Activated CD4-positive, alpha-beta T cell treated with anti-CD3 and anti-CD28 coated beads for 4 hours (primary cell): Measurements from ENCODE around the gene RGPD8.
A peak's percentile ranks its signal among the peaks of the same experiment; 100 is the strongest.
"Not testable (repeated sequence)": the region's sequence is repeated elsewhere in the genome, so short reads cannot be mapped to it uniquely, and the experiment has no call there.

Experiments used
- DNase-seq, 2 donors: peaks; one replicate each; pipeline ENCODE4 v3.0.0-alpha.2; 2020

Gene RGPD8

GRCh38 chr2:112434890-112435715 lies 1.7 kb upstream of the RGPD8 start:
- not testable (repeated sequence) for DNase-seq

- no peak for DNase-seq
Measured at GRCh38 chr2:112433932-112434730, 686 bp upstream of the RGPD8 start.

GRCh38 chr2:112432735-112433479 lies 538 bp downstream of the RGPD8 start:
- peak in 1 of 2 donors; percentile 12 for DNase-seq

DNA sequence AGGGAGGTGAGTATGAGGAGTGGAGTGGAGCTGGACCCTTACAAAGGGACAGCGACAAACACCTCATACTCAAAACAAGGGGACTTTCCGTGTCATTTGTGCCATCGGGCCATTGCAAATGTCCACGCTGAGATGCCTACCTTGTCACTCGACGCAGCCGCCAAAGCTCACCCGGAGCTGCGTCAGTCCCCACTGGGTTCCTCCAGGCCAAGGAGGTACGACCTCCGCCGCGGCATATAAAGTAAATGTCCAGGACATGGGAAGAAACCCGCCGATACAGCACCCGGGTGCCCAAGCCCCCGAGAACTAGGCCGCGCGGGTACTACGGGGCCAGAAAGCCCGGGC lies 1.1 kb downstream of the RGPD8 start:
- not testable (repeated sequence) for DNase-seq

DNA sequence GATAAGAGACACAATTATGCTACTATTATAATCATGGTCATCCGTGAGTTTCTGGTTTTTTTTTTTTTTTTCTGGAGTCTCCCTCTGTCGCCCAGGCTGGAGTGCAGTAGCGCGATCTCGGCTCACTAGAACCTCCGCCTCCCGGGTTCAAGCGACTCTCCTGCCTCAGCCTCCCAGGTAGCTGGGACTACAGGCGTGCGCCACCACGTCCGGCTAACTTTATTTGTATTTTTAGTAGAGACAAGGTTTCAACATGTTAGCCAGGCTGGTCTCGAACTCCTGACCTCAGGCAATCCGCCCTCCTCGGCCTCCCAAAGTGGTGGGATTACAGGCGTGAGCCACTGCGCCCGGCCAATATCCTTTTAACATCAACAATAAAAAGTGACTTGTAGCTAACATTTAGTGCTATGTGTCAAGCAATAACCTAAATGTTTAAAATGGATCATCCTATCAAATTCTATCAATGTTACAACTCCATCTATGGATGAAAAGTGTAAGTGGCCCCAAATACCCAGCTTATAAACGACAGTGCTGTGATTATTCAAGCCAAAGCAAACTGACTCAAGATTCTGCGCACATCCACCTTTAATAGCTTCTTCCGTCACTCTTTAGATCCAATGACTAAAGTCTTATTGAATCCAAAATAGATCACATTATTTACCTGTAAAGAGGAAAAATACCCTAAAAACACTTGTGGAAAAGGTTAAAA lies 1.7 kb downstream of the RGPD8 start:
- DNase-seq: not testable (repeated sequence)

DNA sequence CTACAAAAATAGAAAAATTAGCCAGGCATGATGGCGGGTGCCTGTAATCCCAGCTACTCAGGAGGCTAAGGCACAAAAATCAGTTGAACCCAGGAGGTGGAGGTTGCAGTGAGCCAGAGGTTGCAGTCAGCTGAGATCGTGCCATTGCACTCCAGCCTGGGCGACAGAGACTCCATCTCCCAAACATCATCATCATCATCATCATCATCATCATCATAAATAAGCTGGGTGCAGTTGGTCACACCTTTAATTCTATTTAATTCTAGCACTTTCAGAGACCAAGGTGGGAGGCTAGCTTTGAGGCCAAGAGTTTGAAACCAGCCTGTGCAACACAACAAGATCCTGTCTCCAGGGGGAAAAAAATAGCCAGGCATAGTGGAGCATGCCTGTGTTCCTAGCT lies 8.9 kb downstream of the RGPD8 start:
- DNase-seq: not testable (repeated sequence)

- not testable (repeated sequence) for DNase-seq
Measured at GRCh38 chr2:112416860-112417259, 16.6 kb downstream of the RGPD8 start.

- DNase-seq: not testable (repeated sequence)
Measured at GRCh38 chr2:112360055-112360454, 73.4 kb downstream of the RGPD8 start.

DNA sequence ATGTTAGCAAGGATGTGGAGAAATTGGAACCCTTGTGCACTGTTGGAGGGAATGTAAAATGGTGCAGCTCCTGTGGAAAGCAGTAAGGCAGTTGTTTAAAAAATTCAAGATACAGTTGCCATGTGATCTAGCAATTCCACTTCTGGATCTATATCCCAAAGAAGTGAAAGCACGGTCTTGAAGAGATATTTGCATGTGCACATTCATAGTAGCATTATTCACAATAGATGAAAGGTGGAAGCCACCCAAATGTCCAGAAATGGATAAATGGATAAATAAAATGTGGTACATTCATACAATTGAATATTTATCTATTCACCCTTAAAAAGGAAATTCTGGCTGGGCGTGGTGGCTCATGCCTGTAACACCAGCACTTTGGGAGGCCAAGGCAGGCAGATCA lies 79.1 kb downstream of the RGPD8 start:
- not testable (repeated sequence) for DNase-seq

DNA sequence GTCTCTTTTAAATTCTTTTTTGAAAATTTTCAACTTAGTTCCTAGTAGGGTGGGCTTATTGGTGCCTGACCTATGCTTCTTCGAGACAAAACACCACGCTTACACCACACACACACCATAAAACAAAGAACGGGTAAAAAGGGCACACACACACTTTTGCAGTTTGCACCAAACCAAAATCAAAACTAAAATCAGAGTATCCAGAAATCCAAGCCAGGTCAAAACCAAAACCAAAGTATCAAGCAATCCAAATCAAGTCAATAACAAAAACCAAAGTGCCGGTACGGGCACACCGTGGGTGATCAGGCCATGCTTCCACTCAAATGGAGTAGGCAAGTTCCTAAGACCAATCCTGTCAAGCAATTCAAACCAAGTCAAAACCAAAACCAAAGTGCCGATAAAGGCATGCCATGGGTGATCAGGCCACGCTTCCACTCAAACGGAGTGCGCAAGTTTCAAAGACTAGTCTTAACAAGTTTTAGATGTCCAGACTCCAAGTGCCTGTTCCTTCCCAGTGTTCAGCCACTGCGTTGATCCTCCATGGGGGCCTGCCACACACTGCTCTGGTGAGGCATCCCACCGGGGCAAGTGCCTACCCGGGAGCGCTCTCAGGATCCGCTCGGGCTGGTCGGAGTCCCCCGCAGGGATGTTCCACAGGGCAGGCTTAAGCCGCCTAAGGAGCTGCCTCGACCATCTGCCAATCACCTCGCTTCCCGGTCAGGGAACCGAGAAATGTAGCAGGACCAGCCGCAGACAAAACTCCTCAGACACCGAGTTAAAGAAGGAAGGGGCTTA lies 80.4 kb downstream of the RGPD8 start:
- not testable (repeated sequence) for DNase-seq

- DNase-seq: not testable (repeated sequence)
Measured at GRCh38 chr2:112352292-112352691, 81.2 kb downstream of the RGPD8 start.

DNA sequence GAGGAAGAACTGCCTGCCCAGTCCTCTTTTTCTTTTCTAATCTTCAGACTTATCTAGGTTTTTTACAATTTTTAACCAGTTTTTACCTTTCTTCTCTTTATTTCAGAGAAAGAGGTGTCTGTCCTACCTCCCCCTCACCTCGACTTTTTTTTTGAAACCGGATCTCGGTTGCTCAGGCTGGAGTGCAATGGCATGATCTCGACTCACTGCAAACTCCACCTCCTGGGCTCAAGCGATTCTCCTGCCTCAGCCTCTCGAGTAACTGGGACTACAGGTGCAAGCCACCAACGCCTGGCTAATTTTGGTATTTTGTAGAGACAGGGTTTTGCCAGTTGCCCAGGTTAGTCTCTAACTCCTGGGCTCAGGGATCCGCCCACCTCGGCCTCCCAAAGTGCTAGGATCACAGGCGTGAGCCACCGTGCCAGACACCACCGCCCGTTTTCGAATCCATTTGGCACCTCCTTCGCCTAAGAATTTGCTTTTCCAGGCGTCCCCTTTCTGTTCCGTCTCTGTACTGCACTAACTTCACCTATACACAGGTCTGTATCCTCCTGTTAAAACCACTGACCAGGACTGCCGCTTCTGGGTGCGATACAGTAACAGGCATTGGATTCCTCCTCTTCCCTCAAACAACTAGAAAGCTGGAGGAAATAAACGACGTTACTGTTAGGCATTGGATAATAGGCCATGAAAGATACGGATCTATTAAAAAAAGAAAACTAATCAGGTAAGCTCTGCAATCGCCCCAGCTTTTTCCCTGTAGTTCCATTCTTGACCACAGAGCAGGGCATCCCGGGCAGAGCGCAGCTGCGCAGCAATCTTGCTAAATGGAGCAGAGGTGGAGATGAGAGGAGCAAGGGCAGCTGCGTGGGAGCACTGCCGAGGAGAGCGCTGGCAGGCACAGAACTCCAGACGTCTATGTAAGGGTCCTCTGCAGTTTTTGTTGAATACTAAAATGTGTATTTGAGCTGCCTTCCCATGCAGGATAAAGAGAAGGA lies 88.1 kb downstream of the RGPD8 start:
- no peak for DNase-seq

DNA sequence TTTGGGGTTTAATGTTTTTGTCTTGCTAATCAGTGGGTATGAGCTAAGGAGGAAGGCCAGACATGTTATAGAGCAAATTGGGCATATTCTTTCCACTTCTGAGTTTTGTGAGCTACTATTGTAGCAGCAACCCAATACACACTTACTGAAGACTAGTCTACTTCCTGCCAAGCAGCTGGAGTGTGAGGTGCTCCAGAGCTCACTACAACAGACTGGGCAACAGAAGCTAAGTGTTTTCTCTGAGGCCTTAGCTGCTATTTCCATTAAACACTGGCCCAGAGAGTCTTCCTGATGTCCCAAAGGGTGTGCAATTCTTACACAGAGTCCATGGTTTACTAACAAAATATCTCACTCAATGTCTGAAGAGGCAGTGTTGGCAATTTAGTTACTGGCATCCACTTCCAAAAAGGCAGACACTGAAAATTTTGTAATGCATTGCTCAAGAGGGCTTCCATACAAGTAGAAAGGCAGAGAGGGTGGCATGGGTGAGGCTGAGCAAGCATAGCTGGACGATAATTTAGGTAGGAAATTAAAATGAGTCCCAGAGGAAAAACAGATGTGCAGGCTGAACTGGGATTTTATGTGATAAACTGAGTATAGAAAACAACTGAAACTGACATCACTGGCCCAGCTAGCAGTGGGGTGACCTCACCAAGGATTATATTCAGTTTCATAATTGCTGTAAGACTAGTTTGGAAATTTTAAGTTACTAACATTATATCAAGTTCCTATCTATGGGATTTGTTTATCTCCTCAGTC lies 89.4 kb downstream of the RGPD8 start:
- DNase-seq: no peak

DNA sequence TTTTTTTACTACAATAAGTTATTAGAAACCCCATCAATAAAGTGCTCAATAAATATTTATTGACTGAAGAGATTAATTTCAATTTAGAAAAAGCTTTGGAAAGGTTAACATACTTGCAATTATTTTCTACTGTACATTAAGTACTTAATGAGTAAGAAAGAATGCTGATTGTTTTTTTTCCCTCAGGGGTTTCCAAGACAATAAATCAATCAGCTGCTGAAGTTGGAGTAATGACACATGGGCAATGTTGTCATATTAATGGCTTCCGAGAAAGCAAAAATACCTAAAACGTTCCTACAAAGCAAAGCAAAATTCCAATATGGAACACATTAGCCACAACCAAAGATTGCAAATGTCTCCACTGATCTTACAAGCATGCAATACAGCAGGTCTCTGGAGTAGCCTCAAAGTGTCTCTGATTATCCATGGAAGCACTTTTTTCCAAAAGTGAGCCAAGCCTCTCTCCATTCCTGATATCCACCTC lies 91.3 kb downstream of the RGPD8 start:
- no peak for DNase-seq

DNA sequence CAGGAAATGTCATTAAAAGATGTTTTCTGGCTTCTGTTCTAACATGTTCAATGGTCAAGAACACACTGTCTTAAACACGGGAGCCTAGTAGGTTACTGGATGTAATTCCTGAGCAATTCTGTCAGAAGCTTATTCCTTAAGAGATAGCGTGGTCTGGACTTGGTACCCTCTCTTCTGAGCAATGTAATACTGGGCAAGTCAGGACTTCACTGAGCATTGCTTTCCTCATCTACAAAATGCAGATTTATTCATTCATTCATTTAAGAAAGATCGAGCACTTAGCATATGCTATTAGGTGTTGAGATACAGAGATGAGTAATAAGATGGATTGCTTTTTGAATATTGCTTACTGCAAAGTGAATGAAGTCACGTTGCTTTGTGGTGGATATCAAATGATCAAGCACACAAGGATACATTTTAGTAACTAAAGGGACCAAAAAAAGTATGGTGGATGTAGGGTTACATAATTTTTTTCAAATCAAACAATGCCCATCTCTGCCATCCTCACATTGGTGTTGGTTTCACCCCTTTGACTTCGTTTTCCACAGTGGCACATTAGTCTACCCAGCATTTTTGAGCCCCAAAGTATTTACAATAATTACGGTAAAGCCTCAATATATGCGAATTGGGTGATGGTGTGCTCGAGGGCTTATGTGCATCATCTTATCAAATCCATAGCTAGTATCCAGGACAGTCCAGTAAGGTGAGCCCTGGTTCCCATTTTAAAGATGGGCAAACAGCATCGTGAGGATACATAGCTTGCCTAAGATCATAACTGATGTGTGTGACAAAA lies 92.8 kb downstream of the RGPD8 start:
- no peak for DNase-seq

- no peak for DNase-seq
Measured at GRCh38 chr2:112339986-112340385, 93.5 kb downstream of the RGPD8 start.

DNA sequence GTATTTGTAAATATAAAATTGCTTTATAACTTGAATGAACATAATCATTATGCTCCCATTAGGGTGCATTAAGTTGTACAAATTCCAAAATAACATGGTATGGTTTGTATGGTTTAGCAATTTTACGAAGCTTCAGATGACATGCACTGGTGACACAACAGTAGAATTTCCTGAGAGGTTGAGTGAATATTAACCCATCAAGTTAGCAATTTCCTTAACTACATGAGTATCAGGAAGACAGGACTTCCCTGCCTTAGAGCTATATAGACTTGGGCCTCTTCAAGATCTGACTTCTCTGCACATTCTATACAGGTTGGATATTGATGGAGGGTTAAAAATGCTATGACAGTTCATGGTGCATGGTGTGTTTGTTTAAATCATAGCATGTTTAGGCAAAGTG lies 97.8 kb downstream of the RGPD8 start:
- no peak for DNase-seq

- DNase-seq: no peak
Measured at GRCh38 chr2:112332123-112332696, 101.2 kb downstream of the RGPD8 start.
